ENCODE results near the gene FAM117B. TPM values are rescaled to one million over a fixed set of nuclear protein-coding genes. Genes with fewer than 3 reads are reported as not detected.

Gene FAM117B
- total RNA-seq, 1 experiment from 2014 or later = 24.0 TPM

DNA sequence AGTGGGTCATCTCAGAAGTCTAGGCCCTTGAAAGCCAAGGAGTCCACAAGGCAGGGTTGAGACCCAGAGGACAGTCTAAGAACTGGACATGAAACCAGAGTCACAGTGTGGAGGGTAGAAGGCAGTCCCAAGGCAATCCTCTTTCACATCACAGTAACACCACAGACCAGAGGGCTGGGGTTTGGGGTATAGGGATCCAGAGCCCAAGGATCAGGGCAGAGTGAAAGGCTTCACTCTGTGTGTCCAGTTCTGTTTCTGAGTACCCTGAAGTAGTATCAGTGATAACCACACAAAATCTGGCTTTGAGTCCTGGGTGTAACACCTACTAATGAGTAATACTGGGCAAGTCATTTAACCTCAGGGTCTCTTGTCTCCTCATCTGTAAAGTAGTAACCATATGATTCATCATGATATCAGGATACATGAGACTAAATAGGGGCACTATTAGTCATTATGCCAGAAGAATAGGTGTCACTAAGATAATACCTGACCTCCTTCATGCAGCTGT, 145.8 kb downstream of the FAM117B start:
- Histone ChIP-seq H2BK120ac (ENCODE audit: low read depth, low read length, poor library complexity, severe bottlenecking) (no peak overlapping the region), H2BK15ac (ENCODE audit: low read depth, low read length) (0 out of 2 replicates have a peak overlapping the region, but pooled peaks have one; percentile 44), H3K23ac (ENCODE audit: insufficient read length, low read depth, low read length) (no peak overlapping the region), H3K79me2 (ENCODE audit: insufficient read depth, low read length) (no peaks in the 10 kb centered on the region; the same call in 1 of the 2 replicates), H3K56ac (ENCODE audit: insufficient read length, low read depth, low read length) (no peak overlapping the region), H4K8ac (replicated peaks; ENCODE audit: insufficient read length, low read depth, low read length) (no peak overlapping the region), H3K79me1 (ENCODE audit: insufficient read depth, low read depth, low read length, poor library complexity, severe bottlenecking) (no peaks in the 10 kb centered on the region), H3K4ac (ENCODE audit: low read depth, low read length) (no peak overlapping the region), H2AK5ac (ENCODE audit: insufficient read length, low read length) (no peak overlapping the region), H3T11ph (ENCODE audit: low read length) (no peak overlapping the region), H3K4me2 (ENCODE audit: insufficient read depth, insufficient read length, low read length) (no peak overlapping the region), H3K23me2 (ENCODE audit: insufficient read length, low read depth, low read length, poor library complexity, severe bottlenecking) (no peaks in the 10 kb centered on the region), H3K27me3 (ENCODE audit: insufficient read depth, low read length) (no peaks in the 10 kb centered on the region), H3K27ac (ENCODE audit: insufficient read length, low read depth, low read length) (no peak overlapping the region), H2BK5ac (ENCODE audit: insufficient read length, low read length) (no peak overlapping the region), H3K18ac (ENCODE audit: insufficient read length, low read depth, low read length) (no peak overlapping the region), H3K9ac (ENCODE audit: extremely low read depth, insufficient read length, low read length) (no peak overlapping the region), H2BK20ac (ENCODE audit: low read depth, low read length, poor library complexity, severe bottlenecking) (no peak overlapping the region), H4K20me1 (ENCODE audit: control insufficient read depth, insufficient read depth, insufficient read length) (no peaks in the 10 kb centered on the region), H2BK12ac (ENCODE audit: insufficient read length, low read depth, low read length) (no peak overlapping the region), H4K5ac (ENCODE audit: insufficient read length, low read depth, low read length) (no peak overlapping the region), H3K9me3 (ENCODE audit: control insufficient read depth, low read depth, low read length) (no peaks in the 10 kb centered on the region), H2AFZ (ENCODE audit: low read length) (no peak overlapping the region), H3K14ac (ENCODE audit: insufficient read depth, low read length) (no peak overlapping the region), H4K91ac (ENCODE audit: insufficient read length, low read depth, low read length) (no peak overlapping the region), H3K4me1 (ENCODE audit: insufficient read depth, low read length) (no peaks in the 10 kb centered on the region; the same call in 1 of the 2 replicates)
- Mint-ChIP-seq H3K27me3 (ENCODE audit: low read depth) (no peaks in the 10 kb centered on the region), H3K36me3 (ENCODE audit: insufficient read depth in 1 of 3, low read depth in 3 of 3) (peaks cover 5 to 30% (median 29%) of the 10 kb centered on the region in 3 experiments; a peak in 6 of 7 replicates), H3K4me3 (no peak overlapping the region), H3K4me1 (no peaks in the 10 kb centered on the region), H3K9me3 (no peaks in the 10 kb centered on the region), H3K27ac (no peak overlapping the region)
- TF ChIP-seq CTCF (conservative IDR thresholded peaks at IDR 0.05) = no peak
- DNase-seq = no peak

Data from H9 (cell line).